MCF 10A (cell line): Measurements from ENCODE around the gene PITPNM3. TPM values are rescaled to one million over a fixed set of nuclear protein-coding genes. Genes with fewer than 3 reads are reported as not detected.

Experiments
- BruUV-seq: library from RNA; stranded (reverse); fragments of 400-500 nt; replicated peaks from 2 replicates; lab custom pipeline; 2021; lab: Mats Ljungman, UMichigan
- CTCF ChIA-PET: fragments of 300-600 bp; sonication (Branson Sonifier 250); formaldehyde crosslinking; extraction: SDS; loops from one replicate; lab custom pipeline; 2021; ENCODE audit warnings: antibody characterized with exemption, inconsistent platforms; lab: Yijun Ruan, JAX
- POLR2A ChIA-PET: fragments of 300-600, 350-650 bp; sonication (Branson Sonifier 250); formaldehyde crosslinking; extraction: SDS; loops from one replicate; lab custom pipeline; 2020; ENCODE audit warnings: antibody characterized with exemption, inconsistent platforms; lab: Yijun Ruan, JAX
- DNase-seq: peaks from one replicate; pipeline ENCODE4 v3.0.0-alpha.2; 2018; ENCODE audit not compliant: unreplicated experiment
- H3K27ac Mint-ChIP-seq: one replicate; pipeline ENCODE4 v1.8.0; 2022; ENCODE audit warnings: mild to moderate bottlenecking, low read depth, mixed read lengths; ENCODE audit not compliant: unreplicated experiment
- H3K27me3 Mint-ChIP-seq: one replicate; pipeline ENCODE4 v1.8.0; 2022; ENCODE audit warnings: mixed read lengths; ENCODE audit not compliant: insufficient read depth, unreplicated experiment
- H3K36me3 Mint-ChIP-seq: one replicate; pipeline ENCODE4 v1.8.0; 2022; ENCODE audit warnings: mild to moderate bottlenecking, moderate library complexity, mixed read lengths; ENCODE audit not compliant: insufficient read depth, unreplicated experiment
- H3K4me1 Mint-ChIP-seq: one replicate; pipeline ENCODE4 v1.8.0; 2022; ENCODE audit warnings: mixed read lengths; ENCODE audit not compliant: insufficient read depth, unreplicated experiment
- H3K4me3 Mint-ChIP-seq: one replicate; pipeline ENCODE4 v1.8.0; 2022; ENCODE audit warnings: mild to moderate bottlenecking, moderate library complexity, mixed read lengths; ENCODE audit not compliant: unreplicated experiment
- H3K9me3 Mint-ChIP-seq: one replicate; pipeline ENCODE4 v1.8.0; 2022; ENCODE audit warnings: mixed read lengths; ENCODE audit not compliant: unreplicated experiment
- CTCF ChIP-seq: fragments of 200-600 bp; IDR thresholded peaks from one replicate; pipeline ENCODE4 v1.8.0; 2022; ENCODE audit warnings: antibody characterized with exemption, mild to moderate bottlenecking; ENCODE audit not compliant: unreplicated experiment
- intact Hi-C: fragments of 100-400 bp; cut with micrococcal nuclease; formaldehyde crosslinking; loops from 2 replicates; pipeline ENCODE4 v1.14.1; 2022
- total RNA-seq: library from RNA; stranded (reverse); gene quantifications from 2 replicates; pipeline ENCODE4 v1.2.3, GENCODE V29; 2022

The PITPNM3 gene
- total RNA-seq, 1 experiment from 2014 or later = 22.8 TPM

- H3K36me3 Mint-ChIP-seq = peaks cover 12% of the 10 kb centered on the region
- no peaks in the 10 kb centered on the region for H3K27me3 Mint-ChIP-seq
- CTCF ChIA-PET = interaction anchor here (0.6 kb wide), 2 partner anchors 23 to 99 kb away, joined by 3 to 4 read pairs; no protein-coding TSS in a partner anchor
Measured at GRCh38 chr17:6541886-6542285, 14.5 kb downstream of the PITPNM3 start.

GRCh38 chr17:6539871-6540270 is 16.5 kb downstream of the PITPNM3 start:
- Mint-ChIP-seq H3K4me1 (peaks cover 5% of the 10 kb centered on the region), H3K36me3 (peaks cover 32% of the 10 kb centered on the region), H3K27ac (no peak overlapping the region), H3K9me3 (no peaks in the 10 kb centered on the region), H3K4me3 (no peak overlapping the region), H3K27me3 (no peaks in the 10 kb centered on the region)
- POLR2A ChIA-PET = no interaction called here
- no peak for TF ChIP-seq CTCF
- CTCF ChIA-PET = interaction anchor here (0.6 to 1.0 kb wide), 3 partner anchors 8 to 1530 kb away, joined by 3 read pairs; no protein-coding TSS in a partner anchor
- DNase-seq = no peak
- intact Hi-C loops = no loop called here
- BruUV-seq = no TSS peak

More at GRCh38 chr17:6541886-6542285, 14.5 kb downstream of the PITPNM3 start:
- Mint-ChIP-seq H3K4me3 (no peak overlapping the region), H3K4me1 (peaks cover 15% of the 10 kb centered on the region), H3K9me3 (no peaks in the 10 kb centered on the region), H3K27ac (no peak overlapping the region)
- BruUV-seq = no TSS peak
- intact Hi-C loops = no loop called here
- POLR2A ChIA-PET = no interaction called here
- no peak for TF ChIP-seq CTCF
- no peak for DNase-seq

- no peak overlapping the region for H3K4me3 Mint-ChIP-seq
- no peaks in the 10 kb centered on the region for H3K4me1 Mint-ChIP-seq
- CTCF ChIA-PET = interaction anchor here (0.8 to 1.7 kb wide), 3 partner anchors 14 to 63 kb away, joined by 3 to 6 read pairs (median 3); no protein-coding TSS in a partner anchor
- intact Hi-C loops = no loop called here
- peak overlapping the region; percentile 42 for H3K27ac Mint-ChIP-seq
- TF ChIP-seq CTCF = no peak
- POLR2A ChIA-PET = no interaction called here
- no peak for DNase-seq
- BruUV-seq = no TSS peak
- H3K27me3 Mint-ChIP-seq = no peaks in the 10 kb centered on the region
- no peaks in the 10 kb centered on the region for H3K9me3 Mint-ChIP-seq
- H3K36me3 Mint-ChIP-seq = peaks cover 37% of the 10 kb centered on the region
Measured at GRCh38 chr17:6536566-6537065, 19.7 kb downstream of the PITPNM3 start.

- intact Hi-C loops = no loop called here
- no peak overlapping the region for H3K4me3 Mint-ChIP-seq
- POLR2A ChIA-PET = no interaction called here
- DNase-seq = no peak
- no peak for TF ChIP-seq CTCF
- no peaks in the 10 kb centered on the region for H3K27me3 Mint-ChIP-seq
- CTCF ChIA-PET = interaction anchor here (0.6 to 0.8 kb wide), 4 partner anchors 13 to 64 kb away, joined by 3 read pairs; no protein-coding TSS in a partner anchor
- no TSS peak for BruUV-seq
- no peaks in the 10 kb centered on the region for H3K4me1 Mint-ChIP-seq
- H3K27ac Mint-ChIP-seq = no peak overlapping the region
- H3K9me3 Mint-ChIP-seq = no peaks in the 10 kb centered on the region
- H3K36me3 Mint-ChIP-seq = peaks cover 37% of the 10 kb centered on the region
Measured at GRCh38 chr17:6536053-6536452, 20.3 kb downstream of the PITPNM3 start.
